BLaER1 treated with 17β-estradiol and CSF1 and Interleukin-3, amounts not matched to agents 10 nM and 100 nM (cell line): ENCODE measurements around the gene SEMA3F.
A peak's percentile ranks its signal among the peaks of the same experiment; 100 is the strongest.

Source experiments
- H3K27ac ChIP-seq, 11 experiments: shearing (Covaris generic); formaldehyde crosslinking; 2 replicates each; pipeline ENCODE4 v1.8.1; 2022
- H3K27me3 ChIP-seq, 11 experiments: shearing (Covaris generic); formaldehyde crosslinking; 2 replicates each; pipeline ENCODE4 v1.8.1; 2022
- H3K36me3 ChIP-seq, 11 experiments: shearing (Covaris generic); formaldehyde crosslinking; 2 replicates each; pipeline ENCODE4 v1.8.1; 2022
- H3K4me1 ChIP-seq, 10 experiments: shearing (Covaris generic); formaldehyde crosslinking; 2 replicates each; pipeline ENCODE4 v1.8.1; 2022
- H3K4me2 ChIP-seq, 11 experiments: shearing (Covaris generic); formaldehyde crosslinking; 2 replicates each; pipeline ENCODE4 v1.8.1; 2022
- H3K4me3 ChIP-seq, 10 experiments: shearing (Covaris generic); formaldehyde crosslinking; 2 replicates each; pipeline ENCODE4 v1.8.1; 2022
- H3K9ac ChIP-seq, 11 experiments: shearing (Covaris generic); formaldehyde crosslinking; 2 replicates each; pipeline ENCODE4 v1.8.1; 2022
- H3K9me3 ChIP-seq, 11 experiments: shearing (Covaris generic); formaldehyde crosslinking; replicated peaks in 1 of 11; 2 replicates each; pipeline ENCODE4 v1.8.1; 2022
- H4K20me1 ChIP-seq, 11 experiments: shearing (Covaris generic); formaldehyde crosslinking; 2 replicates each; pipeline ENCODE4 v1.8.1; 2022
- Cebpa-rat ChIP-seq, 11 experiments: shearing (Covaris generic); IDR thresholded peaks; 2 replicates each; pipeline ENCODE4 v1.8.1; 2022

The SEMA3F gene

GRCh38 chr3:50163572-50164455 is 8.7 kb downstream of the SEMA3F start:
- no peaks in the 10 kb centered on the region for H3K27me3 ChIP-seq
- peak overlapping the region in 2 of 11 experiments; percentile 31 to 35; a peak in 1 of 22 replicates for H3K27ac ChIP-seq
- peak overlapping the region in 9 of 11 experiments; percentile 11 to 100 (median 94); a peak in 18 of 22 replicates for H3K4me2 ChIP-seq
- peaks cover 0 to 58% (median 0%) of the 10 kb centered on the region in 11 experiments; a peak in 5 of 22 replicates for H4K20me1 ChIP-seq
- no peaks in the 10 kb centered on the region for H3K9me3 ChIP-seq
- H3K9ac ChIP-seq, result peak overlapping the region in 5 of 11 experiments; percentile 11 to 50 (median 32); a peak in 5 of 22 replicates
- no peak overlapping the region for H3K4me3 ChIP-seq
- H3K36me3 ChIP-seq, result peaks cover 0 to 33% (median 15%) of the 10 kb centered on the region in 11 experiments; a peak in 10 of 22 replicates
- peaks cover 32 to 100% (median 100%) of the 10 kb centered on the region in 10 experiments for H3K4me1 ChIP-seq
- TF ChIP-seq Cebpa-rat (IDR thresholded peaks at IDR 0.05), result no peak

GRCh38 chr3:50164481-50164880 is 9.4 kb downstream of the SEMA3F start:
- peak overlapping the region in 1 of 11 experiments; percentile 80; a peak in 2 of 22 replicates for H3K27ac ChIP-seq
- TF ChIP-seq Cebpa-rat (IDR thresholded peaks at IDR 0.05), result no peak
- H3K4me1 ChIP-seq, result peaks cover 35 to 100% (median 100%) of the 10 kb centered on the region in 10 experiments
- H3K9me3 ChIP-seq, result no peaks in the 10 kb centered on the region
- H3K4me2 ChIP-seq, result peak overlapping the region in 9 of 11 experiments; percentile 11 to 100 (median 94); a peak in 17 of 22 replicates
- peak overlapping the region in 2 of 11 experiments; percentile 32 to 68; a peak in 2 of 22 replicates for H3K9ac ChIP-seq
- H3K27me3 ChIP-seq, result no peaks in the 10 kb centered on the region
- H4K20me1 ChIP-seq, result peaks cover 0 to 58% (median 0%) of the 10 kb centered on the region in 11 experiments; a peak in 5 of 22 replicates
- H3K36me3 ChIP-seq, result peaks cover 0 to 31% (median 15%) of the 10 kb centered on the region in 11 experiments; a peak in 10 of 22 replicates
- no peak overlapping the region for H3K4me3 ChIP-seq

DNA sequence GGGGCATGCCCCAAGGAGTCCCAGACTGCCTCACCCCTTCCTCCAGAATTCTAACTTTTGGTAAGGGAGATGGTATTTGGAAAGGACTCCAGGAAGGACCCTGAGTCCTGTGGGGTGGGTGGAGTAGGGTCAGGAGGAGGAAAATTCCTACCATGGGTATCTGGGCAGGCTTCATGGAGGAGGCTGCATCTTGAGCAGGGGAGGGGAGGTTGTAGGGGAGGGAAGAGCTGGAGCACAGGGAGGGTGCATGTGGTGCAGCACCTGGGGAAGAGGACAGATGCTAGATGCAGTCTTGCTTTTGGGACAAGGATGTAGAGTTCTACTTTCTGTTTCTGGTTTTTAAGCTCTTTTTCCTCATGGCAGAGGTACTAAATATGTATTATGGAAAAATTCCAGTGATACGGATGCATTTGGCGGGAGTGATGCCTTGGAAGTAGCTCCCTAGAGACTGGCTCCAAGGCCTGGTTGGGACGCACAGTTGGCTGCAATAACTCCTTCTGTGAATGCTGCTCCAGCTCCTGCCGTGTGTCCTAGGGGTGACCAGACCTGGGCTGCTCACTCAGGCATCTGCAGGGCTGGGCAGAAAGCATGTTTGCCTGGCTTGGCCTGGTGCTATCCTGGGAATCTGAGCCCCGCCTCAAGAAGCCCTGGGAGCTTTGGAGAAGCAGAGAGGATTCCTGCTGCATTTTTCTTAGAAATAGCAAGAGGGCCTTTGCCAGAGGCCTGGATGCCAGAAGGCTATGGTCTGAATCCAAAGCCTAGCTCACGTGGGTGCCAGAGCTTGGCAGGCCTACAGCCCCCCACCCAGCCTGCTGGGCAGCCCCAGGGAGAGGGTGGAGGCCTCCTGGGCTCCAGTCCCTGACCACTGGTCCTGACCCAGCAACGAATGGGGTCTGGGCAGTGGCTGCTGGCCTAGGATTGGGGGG is 10.1 kb downstream of the SEMA3F start:
- peaks cover 37 to 100% (median 100%) of the 10 kb centered on the region in 10 experiments for H3K4me1 ChIP-seq
- peaks cover 0 to 29% (median 15%) of the 10 kb centered on the region in 11 experiments; a peak in 10 of 22 replicates for H3K36me3 ChIP-seq
- H3K27ac ChIP-seq, result peak overlapping the region in 9 of 11 experiments; percentile 41 to 85 (median 70); a peak in 17 of 22 replicates
- H4K20me1 ChIP-seq, result peaks cover 0 to 62% (median 0%) of the 10 kb centered on the region in 11 experiments; a peak in 4 of 22 replicates
- no peaks in the 10 kb centered on the region for H3K27me3 ChIP-seq
- H3K4me3 ChIP-seq, result peak overlapping the region in 6 of 10 experiments; percentile 21 to 49 (median 44); a peak in 6 of 20 replicates
- H3K9ac ChIP-seq, result peak overlapping the region in 9 of 11 experiments; percentile 28 to 75 (median 67); a peak in 17 of 22 replicates
- H3K4me2 ChIP-seq, result peak overlapping the region; percentile 71 to 100 (median 90); a peak in 21 of 22 replicates
- no peaks in the 10 kb centered on the region for H3K9me3 ChIP-seq
- TF ChIP-seq Cebpa-rat (IDR thresholded peaks at IDR 0.05), result no peak

DNA sequence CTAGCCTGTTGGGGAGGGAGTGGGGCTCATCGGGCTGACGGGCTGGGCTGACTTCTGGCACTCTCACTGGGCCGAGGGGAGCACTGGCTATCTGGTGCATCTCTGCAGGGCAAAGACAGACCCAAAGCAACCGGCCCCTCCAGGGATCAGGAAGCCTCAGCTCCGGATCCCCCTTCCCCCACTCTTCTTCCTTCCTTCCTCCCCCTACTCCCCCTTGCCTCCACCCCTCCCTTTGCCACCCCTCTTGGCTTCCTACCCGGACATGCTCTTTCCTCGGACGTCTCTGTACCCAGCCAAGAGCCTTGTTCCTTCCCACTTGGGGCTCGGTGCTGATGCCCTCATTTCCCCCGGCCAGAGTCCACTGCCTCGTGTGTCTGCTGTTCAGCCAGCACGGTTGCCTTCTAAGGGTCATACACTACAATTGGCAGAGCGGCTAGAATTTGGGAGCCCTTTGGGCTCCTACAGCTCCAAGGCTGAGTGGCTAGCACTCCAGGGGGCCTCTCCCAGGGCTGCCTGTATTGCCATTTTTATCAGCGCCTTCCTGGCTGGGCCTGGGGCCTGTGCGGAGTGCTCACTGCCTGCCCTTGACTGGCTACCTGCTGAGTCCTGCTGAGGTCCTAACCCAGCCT is 10.9 kb downstream of the SEMA3F start:
- H3K4me3 ChIP-seq, result peak overlapping the region in 7 of 10 experiments; percentile 16 to 49 (median 43); a peak in 11 of 20 replicates
- H3K9me3 ChIP-seq, result no peaks in the 10 kb centered on the region
- H3K36me3 ChIP-seq, result peaks cover 0 to 23% (median 12%) of the 10 kb centered on the region in 11 experiments; a peak in 10 of 22 replicates
- peak overlapping the region in 9 of 11 experiments; percentile 28 to 75 (median 67); a peak in 17 of 22 replicates for H3K9ac ChIP-seq
- no peaks in the 10 kb centered on the region for H3K27me3 ChIP-seq
- peak overlapping the region; percentile 71 to 100 (median 90) for H3K4me2 ChIP-seq
- H3K4me1 ChIP-seq, result peaks cover 45 to 100% (median 100%) of the 10 kb centered on the region in 10 experiments
- H4K20me1 ChIP-seq, result peaks cover 0 to 66% (median 0%) of the 10 kb centered on the region in 11 experiments; a peak in 4 of 22 replicates
- H3K27ac ChIP-seq, result peak overlapping the region in 9 of 11 experiments; percentile 41 to 85 (median 70); a peak in 18 of 22 replicates
- no peak for TF ChIP-seq Cebpa-rat (IDR thresholded peaks at IDR 0.05)

DNA sequence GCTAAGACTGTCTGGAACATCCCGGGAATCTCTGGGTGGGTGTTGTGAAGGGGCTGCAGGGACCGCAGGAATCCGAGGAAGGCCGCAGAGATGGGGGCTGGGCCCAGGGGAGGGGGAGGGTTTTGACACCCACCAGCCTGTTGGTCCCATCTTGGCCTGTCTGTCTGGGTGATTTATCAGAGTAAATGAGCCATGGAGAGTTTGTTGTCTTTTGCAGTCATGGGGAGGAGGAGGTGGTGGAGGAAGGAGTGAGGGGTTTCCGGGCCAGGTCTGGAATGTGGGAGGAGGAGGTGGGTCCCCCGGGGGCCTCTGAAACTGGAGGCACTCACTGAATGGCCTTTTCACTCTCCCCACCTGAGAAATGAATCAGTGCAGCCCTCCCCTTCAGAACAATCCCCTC is 11.5 kb downstream of the SEMA3F start:
- Histone ChIP-seq H4K20me1 (peaks cover 0 to 67% (median 0%) of the 10 kb centered on the region in 11 experiments; a peak in 6 of 22 replicates), H3K9me3 (no peaks in the 10 kb centered on the region), H3K27me3 (no peaks in the 10 kb centered on the region), H3K4me3 (peak overlapping the region in 7 of 10 experiments; percentile 16 to 49 (median 43); a peak in 12 of 20 replicates), H3K36me3 (peaks cover 0 to 17% (median 6%) of the 10 kb centered on the region in 11 experiments; a peak in 10 of 22 replicates), H3K4me1 (peaks cover 51 to 100% (median 100%) of the 10 kb centered on the region in 10 experiments), H3K4me2 (peak overlapping the region; percentile 71 to 100 (median 90)), H3K9ac (peak overlapping the region in 8 of 11 experiments; percentile 56 to 75 (median 68); a peak in 16 of 22 replicates), H3K27ac (peak overlapping the region in 9 of 11 experiments; percentile 41 to 85 (median 70); a peak in 17 of 22 replicates)
- no peak for TF ChIP-seq Cebpa-rat (IDR thresholded peaks at IDR 0.05)

GRCh38 chr3:50167069-50167840 is 12.1 kb downstream of the SEMA3F start:
- Histone ChIP-seq H3K27me3 (no peaks in the 10 kb centered on the region), H3K36me3 (peaks cover 0 to 12% (median under 1%) of the 10 kb centered on the region in 11 experiments; a peak in 6 of 22 replicates), H3K27ac (peak overlapping the region in 7 of 11 experiments; percentile 69 to 85 (median 75); a peak in 13 of 22 replicates), H3K9ac (peak overlapping the region in 7 of 11 experiments; percentile 56 to 75 (median 68); a peak in 10 of 22 replicates), H4K20me1 (peaks cover 0 to 73% (median 0%) of the 10 kb centered on the region in 11 experiments; a peak in 6 of 22 replicates), H3K4me3 (peak overlapping the region in 4 of 10 experiments; percentile 16 to 45 (median 42); a peak in 6 of 20 replicates), H3K9me3 (no peaks in the 10 kb centered on the region), H3K4me2 (peak overlapping the region; percentile 71 to 100 (median 90)), H3K4me1 (peaks cover 57 to 100% (median 100%) of the 10 kb centered on the region in 10 experiments)
- TF ChIP-seq Cebpa-rat (IDR thresholded peaks at IDR 0.05), result no peak

GRCh38 chr3:50167841-50168209 is 12.7 kb downstream of the SEMA3F start:
- peak overlapping the region in 3 of 11 experiments; percentile 7 to 24 (median 22); a peak in 2 of 22 replicates for H3K9ac ChIP-seq

More at GRCh38 chr3:50167841-50168209, 12.7 kb downstream of the SEMA3F start:
- TF ChIP-seq Cebpa-rat (IDR thresholded peaks at IDR 0.05), result no peak
- Histone ChIP-seq H3K4me1 (peaks cover 57 to 100% (median 99%) of the 10 kb centered on the region in 10 experiments), H3K27me3 (no peaks in the 10 kb centered on the region), H4K20me1 (peaks cover 0 to 78% (median 0%) of the 10 kb centered on the region in 11 experiments; a peak in 6 of 22 replicates), H3K36me3 (peaks cover 0 to 12% (median 0%) of the 10 kb centered on the region in 11 experiments; a peak in 2 of 22 replicates), H3K4me2 (peak overlapping the region; percentile 28 to 99 (median 86); a peak in 21 of 22 replicates), H3K9me3 (no peaks in the 10 kb centered on the region), H3K4me3 (no peak overlapping the region), H3K27ac (peak overlapping the region in 2 of 11 experiments; percentile 38 to 50; a peak in 4 of 22 replicates)
